Measurements from ENCODE around the gene PLEKHH3. TPM values are rescaled to one million over a fixed set of nuclear protein-coding genes. Genes with fewer than 3 reads are reported as not detected.

PLEKHH3 gene, protein sequence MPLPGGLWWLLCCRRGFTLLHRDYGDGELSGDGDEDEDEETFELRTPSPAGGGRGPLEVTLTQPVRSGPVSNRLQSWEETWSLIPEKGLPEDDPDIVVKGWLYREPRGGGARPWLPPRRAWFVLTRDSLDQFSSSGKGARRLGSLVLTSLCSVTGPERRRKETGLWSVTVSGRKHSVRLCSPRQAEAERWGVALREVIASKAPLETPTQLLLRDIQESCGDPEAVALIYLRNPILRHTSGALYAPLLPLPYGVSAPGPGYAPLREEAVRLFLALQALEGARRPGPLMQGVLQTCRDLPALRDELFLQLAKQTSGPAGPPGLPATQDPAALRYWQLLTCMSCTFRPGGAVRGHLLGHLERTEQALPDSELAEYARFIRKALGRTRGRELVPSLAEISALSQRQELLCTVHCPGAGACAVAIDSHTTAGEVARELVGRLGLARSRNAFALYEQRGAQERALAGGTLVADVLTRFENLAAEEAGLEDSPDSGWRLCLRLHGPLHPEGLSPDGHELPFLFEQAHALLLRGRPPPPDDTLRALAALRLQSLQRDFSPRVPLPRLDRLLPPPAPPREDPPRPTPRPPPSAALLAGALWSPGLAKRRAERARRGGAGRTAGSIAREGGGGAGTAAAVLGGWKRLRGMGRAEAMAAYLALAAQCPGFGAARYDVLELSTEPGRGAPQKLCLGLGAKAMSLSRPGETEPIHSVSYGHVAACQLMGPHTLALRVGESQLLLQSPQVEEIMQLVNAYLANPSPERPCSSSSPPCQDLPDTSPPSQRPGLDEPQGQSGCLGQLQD
- 150 TPM for polyA plus RNA-seq (2012; ENCODE audit: insufficient read depth, insufficient read length, low read depth)

DNA sequence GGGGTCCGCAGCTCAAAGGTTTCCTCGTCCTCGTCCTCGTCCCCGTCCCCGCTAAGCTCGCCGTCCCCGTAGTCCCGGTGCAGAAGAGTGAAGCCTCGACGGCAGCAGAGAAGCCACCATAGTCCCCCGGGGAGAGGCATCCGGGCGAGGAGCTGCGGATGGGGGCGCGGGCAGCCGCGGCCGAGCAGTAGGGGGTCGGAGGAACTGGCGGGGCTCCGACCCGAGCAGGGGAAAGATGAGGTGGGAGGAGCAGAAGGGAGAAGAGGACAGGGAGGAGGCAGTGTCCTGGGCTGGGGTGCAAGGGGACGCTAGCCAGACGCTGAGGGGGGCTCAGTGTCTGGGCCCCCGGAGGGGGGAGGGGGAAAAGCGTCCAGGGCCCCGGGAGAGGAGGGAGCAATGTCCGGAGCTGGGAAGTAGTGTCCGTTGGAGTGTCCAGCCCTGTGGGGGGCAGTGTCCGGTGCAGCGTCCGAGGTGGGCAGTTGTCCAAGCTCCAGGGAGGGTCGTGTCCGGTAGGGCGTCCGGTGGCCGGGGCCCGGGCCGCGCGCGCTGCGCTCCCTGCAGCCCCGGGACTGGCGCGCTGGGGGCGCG, at the start of gene PLEKHH3:
PLEKHH3 (minus strand) TSS at position 571 of the 588 bp plus-strand sequence; CDS start at position 140, 431 bp downstream.
- Histone ChIP-seq H3K27me3 (no peaks in the 10 kb centered on the region), H3K36me3 (peaks cover 27% of the 10 kb centered on the region), H3K4me1 (peaks cover 9% of the 10 kb centered on the region), H3K9me3 (no peaks in the 10 kb centered on the region), H3K4me3 (ENCODE audit: low read depth, low read length) (peak within 1 kb of the TSS; percentile 97)
- TF ChIP-seq CTCF (IDR thresholded peaks at IDR 0.05; ENCODE audit: low read depth, low read length) = no peak
- DNase-seq = peak; percentile 54

GRCh38 chr17:42725143-42725542, 48.3 kb upstream of the PLEKHH3 start:
- no peak for TF ChIP-seq CTCF (IDR thresholded peaks at IDR 0.05; ENCODE audit: low read depth, low read length)
- no peak overlapping the region for H3K4me3 ChIP-seq (ENCODE audit: low read depth, low read length)
- no peak for DNase-seq
- peaks cover 22% of the 10 kb centered on the region for H3K36me3 ChIP-seq
- H3K9me3 ChIP-seq = no peaks in the 10 kb centered on the region
- H3K4me1 ChIP-seq = no peaks in the 10 kb centered on the region
- H3K27me3 ChIP-seq = no peaks in the 10 kb centered on the region

- Histone ChIP-seq H3K4me3 (ENCODE audit: low read depth, low read length) (no peak overlapping the region), H3K27me3 (no peaks in the 10 kb centered on the region), H3K36me3 (peaks cover 33% of the 10 kb centered on the region), H3K4me1 (no peaks in the 10 kb centered on the region), H3K9me3 (no peaks in the 10 kb centered on the region)
- no peak for DNase-seq
- TF ChIP-seq CTCF (IDR thresholded peaks at IDR 0.05; ENCODE audit: low read depth, low read length) = no peak
These were observed 46.8 kb upstream of the PLEKHH3 start for GRCh38 chr17:42723636-42724035.

- H3K4me3 ChIP-seq (ENCODE audit: low read depth, low read length) = no peak overlapping the region
- peak; percentile 61 for DNase-seq
- TF ChIP-seq CTCF (IDR thresholded peaks at IDR 0.05; ENCODE audit: low read depth, low read length) = peak; percentile 77
- H3K36me3 ChIP-seq = peaks cover 39% of the 10 kb centered on the region
- H3K27me3 ChIP-seq = no peaks in the 10 kb centered on the region
- no peaks in the 10 kb centered on the region for H3K4me1 ChIP-seq
- H3K9me3 ChIP-seq = no peaks in the 10 kb centered on the region
These were observed 44.3 kb upstream of the PLEKHH3 start for GRCh38 chr17:42720996-42721583.

GRCh38 chr17:42709561-42709960, 32.8 kb upstream of the PLEKHH3 start:
- TF ChIP-seq CTCF (IDR thresholded peaks at IDR 0.05; ENCODE audit: low read depth, low read length) = no peak
- Histone ChIP-seq H3K27me3 (no peaks in the 10 kb centered on the region), H3K4me3 (ENCODE audit: low read depth, low read length) (no peak overlapping the region), H3K36me3 (peaks cover 47% of the 10 kb centered on the region), H3K9me3 (no peaks in the 10 kb centered on the region), H3K4me1 (no peaks in the 10 kb centered on the region)
- DNase-seq = no peak
